SK-N-SH (cell line): ENCODE results near the gene UBE2L5. TPM values are rescaled to one million over a fixed set of nuclear protein-coding genes. Genes with fewer than 3 reads are reported as not detected.

ENCODE experiments used
- CTCF ChIA-PET: fragments of 300-600, 350-600 bp; formaldehyde crosslinking; extraction: SDS; loops from one replicate; lab custom pipeline; 2021; lab: Yijun Ruan, JAX
- POLR2A ChIA-PET: fragments of 350-600 bp; sonication (Branson Sonifier 250); formaldehyde crosslinking; extraction: SDS; loops from one replicate; lab custom pipeline; 2020; ENCODE audit warnings: antibody characterized with exemption, inconsistent platforms; lab: Yijun Ruan, JAX
- DNase-seq: peaks from one replicate; pipeline ENCODE4 v3.0.0; 2012
- H2AFZ ChIP-seq: fragments of 200-600 bp; sonication (generic); 2 replicates; pipeline ENCODE4 v1.8.1; 2016; ENCODE audit warnings: antibody characterized with exemption, mild to moderate bottlenecking, low read depth
- H3F3A ChIP-seq: fragments of 200-600 bp; sonication (generic); replicated peaks from 2 replicates; pipeline ENCODE3; 2016; ENCODE audit warnings: antibody characterized with exemption, mild to moderate bottlenecking; ENCODE audit not compliant: insufficient read depth
- H3K27ac ChIP-seq, 2 experiments: fragments of 200-500 bp in 1 of 2; fragments of 200-600 bp in 1 of 2; sonication (Bioruptor generic) in 1 of 2; sonication (generic), shearing (Covaris generic) in 1 of 2; 2 replicates each; pipeline versions ENCODE4 v1.5.1 to v1.6.1; 2014 to 2016; ENCODE audit warnings: low read depth in 2 of 2, inconsistent platforms in 1 of 2, low read length in 1 of 2, mild to moderate bottlenecking in 1 of 2, mixed read lengths in 1 of 2
- H3K27me3 ChIP-seq: fragments of 200-600 bp; sonication (generic), shearing (Covaris generic); 2 replicates; pipeline ENCODE4 v1.6.1; 2016; ENCODE audit warnings: mixed run types; ENCODE audit not compliant: insufficient read depth
- H3K36me3 ChIP-seq, 2 experiments: fragments of 200-500 bp in 1 of 2; fragments of 200-600 bp in 1 of 2; sonication (Bioruptor generic) in 1 of 2; sonication (generic) in 1 of 2; replicated peaks in 1 of 2; 2 replicates each; pipeline versions ENCODE3 to v1.5.1; 2014 to 2016; ENCODE audit warnings: low read length in 1 of 2, mild to moderate bottlenecking in 1 of 2; ENCODE audit not compliant: insufficient read depth in 2 of 2, control insufficient read depth in 1 of 2
- H3K4me1 ChIP-seq, 2 experiments: fragments of 200-500 bp in 1 of 2; fragments of 200-600 bp in 1 of 2; sonication (Bioruptor generic) in 1 of 2; sonication (generic), shearing (Covaris generic) in 1 of 2; 2 replicates each; pipeline versions ENCODE4 v1.5.1 to v1.6.1; 2014 to 2016; ENCODE audit warnings: low read depth in 1 of 2, low read length in 1 of 2, mixed run types in 1 of 2; ENCODE audit not compliant: insufficient read depth in 2 of 2, control insufficient read depth in 1 of 2
- H3K4me2 ChIP-seq: fragments of 200-600 bp; sonication (generic), shearing (Covaris generic); 2 replicates; pipeline ENCODE4 v1.6.1; 2017; ENCODE audit warnings: mixed run types
- H3K4me3 ChIP-seq, 2 experiments: fragments of 200-500 bp in 1 of 2; fragments of 200-600 bp in 1 of 2; sonication (Bioruptor generic) in 1 of 2; sonication (generic), shearing (Covaris generic) in 1 of 2; 2 replicates each; pipeline versions ENCODE4 v1.5.1 to v1.8.1; 2014 to 2016; ENCODE audit warnings: low read depth in 2 of 2, inconsistent platforms in 1 of 2, low read length in 1 of 2, mild to moderate bottlenecking in 1 of 2, mixed read lengths in 1 of 2, moderate library complexity in 1 of 2
- H3K79me2 ChIP-seq: fragments of 200-600 bp; sonication (generic); 2 replicates; pipeline ENCODE4 v1.8.1; 2017; ENCODE audit warnings: mild to moderate bottlenecking; ENCODE audit not compliant: insufficient read depth
- H3K9ac ChIP-seq: fragments of 200-600 bp; sonication (generic); 2 replicates; pipeline ENCODE4 v1.6.1; 2017; ENCODE audit warnings: mixed run types
- H3K9me2 ChIP-seq: fragments of 200-600 bp; sonication (generic); 2 replicates; pipeline ENCODE4 v1.6.1; 2017; ENCODE audit warnings: mixed run types
- H3K9me3 ChIP-seq: fragments of 200-600 bp; sonication (generic); 2 replicates; pipeline ENCODE4 v1.6.1; 2017; ENCODE audit warnings: mixed run types, mild to moderate bottlenecking, moderate library complexity
- H4K20me1 ChIP-seq: fragments of 200-600 bp; sonication (generic); 2 replicates; pipeline ENCODE4 v1.6.1; 2017; ENCODE audit warnings: mild to moderate bottlenecking, mixed run types; ENCODE audit not compliant: insufficient read depth
- EZH2phosphoT487 ChIP-seq: fragments of 200-600 bp; sonication (generic); IDR thresholded peaks from 2 replicates; pipeline ENCODE4 v1.6.1; 2017; ENCODE audit warnings: low read depth, mixed run types, mild to moderate bottlenecking, antibody characterized with exemption, moderate library complexity, borderline replicate concordance
- FOXJ3 ChIP-seq: sonication (generic); formaldehyde crosslinking; IDR thresholded peaks from 2 replicates; pipeline ENCODE4 v1.5.1; 2020; ENCODE audit warnings: mild to moderate bottlenecking, missing genetic modification reagents
- GABPA ChIP-seq: IDR thresholded peaks from 2 replicates; pipeline ENCODE4 v1.4.0; 2012; ENCODE audit warnings: low read depth, mild to moderate bottlenecking
- MAX ChIP-seq: IDR thresholded peaks from 2 replicates; pipeline ENCODE4 v1.4.0; 2012; ENCODE audit warnings: low read depth
- MEF2A ChIP-seq: IDR thresholded peaks from 2 replicates; pipeline ENCODE4 v1.4.0; 2012; ENCODE audit warnings: low read depth, borderline replicate concordance
- MXI1 ChIP-seq: IDR thresholded peaks from 2 replicates; pipeline ENCODE4 v1.6.1; 2012; ENCODE audit warnings: mild to moderate bottlenecking, low read depth, low read length, improper control_type of control experiment
- NRF1 ChIP-seq: IDR thresholded peaks from 2 replicates; pipeline ENCODE4 v1.6.1; 2012; ENCODE audit warnings: low read depth, mild to moderate bottlenecking, low read length
- RCOR1 ChIP-seq: fragments of 150-350 bp; IDR thresholded peaks from 2 replicates; pipeline ENCODE4 v1.6.1; 2017; ENCODE audit warnings: antibody characterized with exemption, low read length
- SIN3A ChIP-seq: IDR thresholded peaks from 2 replicates; pipeline ENCODE4 v1.6.1; 2012; ENCODE audit warnings: low read depth, mild to moderate bottlenecking, low read length, moderate library complexity, borderline replicate concordance
- SMC3 ChIP-seq: IDR thresholded peaks from 2 replicates; pipeline ENCODE4 v1.6.1; 2012; ENCODE audit warnings: low read depth, low read length, improper control_type of control experiment
- TEAD4 ChIP-seq: IDR thresholded peaks from 2 replicates; pipeline ENCODE4 v1.4.0; 2012; ENCODE audit warnings: mild to moderate bottlenecking, borderline replicate concordance; ENCODE audit not compliant: insufficient read depth
- USF1 ChIP-seq: IDR thresholded peaks from 2 replicates; pipeline ENCODE4 v1.4.0; 2012; ENCODE audit warnings: low read depth, borderline replicate concordance
- USF2 ChIP-seq: fragments of 150-350 bp; IDR thresholded peaks from 2 replicates; pipeline ENCODE4 v1.6.1; 2017; ENCODE audit warnings: antibody characterized with exemption, low read length, low read depth, borderline replicate concordance
- YY1 ChIP-seq: IDR thresholded peaks from 2 replicates; pipeline ENCODE4 v1.4.0; 2012; ENCODE audit warnings: low read depth, mild to moderate bottlenecking
- WGBS: methylation state at CpG from one replicate; pipeline ENCODE4 v1.1.6; 2017; ENCODE audit warnings: low lambda C conversion rate; 5-methylcytosine and 5-hydroxymethylcytosine counted together
- polyA plus RNA-seq, 3 experiments: library from polyadenylated mRNA; depleted of rRNA; stranded (reverse); fragments of >200 nt; gene quantifications; 2 replicates each; pipeline ENCODE4 v1.2.3, GENCODE V29; 2012

UBE2L5 gene
- polyA plus RNA-seq, 1 of the 3 experiments (the other 2 are of a cell fraction): 0.02 TPM

- H3K4me3 ChIP-seq: no peak overlapping the region
- no peaks in the 10 kb centered on the region; a peak in 1 of 4 replicates for H3K4me1 ChIP-seq
- no peak overlapping the region for H3K27ac ChIP-seq
- no peak for TF ChIP-seq NRF1
- TF ChIP-seq SMC3: no peak
- no peak for TF ChIP-seq GABPA
- no peak for TF ChIP-seq YY1
- TF ChIP-seq USF1: no peak
- TF ChIP-seq MEF2A: no peak
- no peak for TF ChIP-seq MXI1
- no peak for TF ChIP-seq TEAD4
- no peak for TF ChIP-seq RCOR1
- no peak for TF ChIP-seq EZH2phosphoT487
- no peak for TF ChIP-seq SIN3A
- TF ChIP-seq MAX: no peak
- no peak for TF ChIP-seq FOXJ3
- no peak for TF ChIP-seq USF2
- TF ChIP-seq, all 33 proteins: peak for 0
- H3K27me3 ChIP-seq: no peaks in the 10 kb centered on the region
- no peak overlapping the region for H3K4me2 ChIP-seq
- ChIA-PET POLR2A (no interaction called here), CTCF (no interaction called here)
- 85% methylated on average over 15 of the region's 15 CpGs for WGBS
- no peaks in the 10 kb centered on the region for H3K36me3 ChIP-seq
- no peaks in the 10 kb centered on the region for H4K20me1 ChIP-seq
- no peaks in the 10 kb centered on the region for H3K79me2 ChIP-seq
- H2AFZ ChIP-seq: no peak overlapping the region
- DNase-seq: no peak
- no peaks in the 10 kb centered on the region for H3F3A ChIP-seq
- H3K9me2 ChIP-seq: no peaks in the 10 kb centered on the region
- no peak overlapping the region for H3K9ac ChIP-seq
- H3K9me3 ChIP-seq: no peaks in the 10 kb centered on the region
These were observed 33.6 kb upstream of the UBE2L5 start for GRCh38 chr13:30388406-30389283.
